D721Med (cell line): ENCODE data around the gene TRMU.

Source experiments
- DNase-seq: peaks from one replicate; pipeline ENCODE4 v3.0.0; 2011; ENCODE audit warnings: low spot score; ENCODE audit not compliant: insufficient read length
- FAIRE-seq: peaks from 2 replicates; lab custom pipeline; 2011; peaks lifted over from hg19 to GRCh38; lab: Jason Lieb, UNC
- CTCF ChIP-seq: IDR thresholded peaks from 2 replicates; pipeline ENCODE4 v1.5.1; 2012; ENCODE audit warnings: mild to moderate bottlenecking, control low read depth; ENCODE audit not compliant: insufficient read depth; ENCODE audit errors: missing control alignments

Gene TRMU

GRCh38 chr22:46327691-46328465, 7.6 kb upstream of the TRMU start:
- DNase-seq (no peak), FAIRE-seq (no peak)
- no peak for TF ChIP-seq CTCF

DNA sequence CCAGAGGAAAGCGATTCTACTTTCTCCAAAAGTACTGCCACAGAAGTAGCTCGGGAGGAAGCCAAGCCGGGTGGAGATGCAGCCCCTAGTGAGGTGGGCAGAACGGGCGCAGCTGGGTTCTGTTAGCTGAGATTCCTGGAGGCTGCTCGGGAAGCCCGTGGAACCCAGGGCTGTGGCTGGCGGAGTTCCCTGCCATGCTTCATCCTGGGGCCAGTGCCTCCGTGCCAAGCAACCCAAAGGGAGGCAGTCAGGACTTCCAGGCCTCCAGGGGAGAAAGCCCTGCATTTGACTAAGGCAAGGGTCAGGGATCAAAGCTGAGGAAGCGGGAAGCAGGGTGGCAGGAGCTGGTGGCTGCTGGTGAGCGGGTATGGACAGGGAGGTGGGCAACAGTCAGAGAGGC, 6.7 kb upstream of the TRMU start:
- no peak for DNase-seq

DNA sequence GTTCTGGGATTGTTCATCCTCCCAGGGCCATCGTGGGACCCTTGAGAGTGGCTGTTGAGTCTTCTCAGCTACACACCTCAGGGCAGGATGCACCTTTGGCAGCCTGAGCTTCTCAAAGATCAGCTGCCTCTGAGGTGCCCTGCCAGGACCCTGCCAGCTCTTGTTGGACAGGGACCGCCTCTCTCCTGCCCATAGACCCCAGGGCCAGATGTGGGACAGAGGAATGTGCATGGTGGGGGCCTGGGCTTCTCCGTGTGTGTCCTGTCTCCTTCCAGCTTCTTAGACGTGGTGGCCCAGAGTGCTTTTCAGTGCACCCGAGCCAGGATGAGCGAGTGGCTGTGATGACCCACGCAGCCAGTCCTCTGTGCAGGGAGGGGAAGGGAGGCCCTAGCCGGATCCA, 5.9 kb upstream of the TRMU start:
- FAIRE-seq (no peak), DNase-seq (no peak)
- TF ChIP-seq CTCF = no peak

More for the DNA sequence above, 6.7 kb upstream of the TRMU start:
- no peak for FAIRE-seq
- TF ChIP-seq CTCF = no peak

- FAIRE-seq (no peak), DNase-seq (no peak)
- no peak for TF ChIP-seq CTCF
These were observed 5.1 kb upstream of the TRMU start for GRCh38 chr22:46330426-46330825.

DNA sequence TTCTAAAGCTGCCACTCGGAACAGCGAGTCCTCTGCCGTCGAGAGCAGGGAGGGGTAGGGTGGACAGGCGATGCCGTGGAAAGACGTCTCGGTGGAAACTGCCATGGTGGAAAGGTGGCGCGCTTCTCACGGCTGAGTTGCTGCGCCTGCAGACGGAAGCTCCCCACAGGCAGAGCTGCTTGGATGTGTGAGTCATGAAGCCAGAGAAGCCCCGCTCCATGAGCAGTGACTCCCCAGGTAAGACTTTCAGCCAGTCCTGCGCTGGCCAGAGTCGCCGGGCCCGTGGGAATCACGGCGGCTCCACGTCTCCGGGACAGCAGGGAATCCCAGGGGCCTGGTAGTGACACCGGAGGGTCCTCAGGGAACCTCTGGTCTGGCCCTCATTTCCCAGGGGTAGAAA, 4.0 kb upstream of the TRMU start:
- no peak for FAIRE-seq
- no peak for DNase-seq
- TF ChIP-seq CTCF = no peak

- TF ChIP-seq CTCF = no peak
- DNase-seq (no peak), FAIRE-seq (no peak)
These were observed 885 bp downstream of the TRMU start for GRCh38 chr22:46336119-46337078.
